Left hindlimb (tissue), 1 donor: ENCODE measurements around the gene HTD2.

Experiments used
- DNase-seq: peaks from one replicate; pipeline ENCODE4 v3.0.0-alpha.2; 2018

HTD2 gene

DNA sequence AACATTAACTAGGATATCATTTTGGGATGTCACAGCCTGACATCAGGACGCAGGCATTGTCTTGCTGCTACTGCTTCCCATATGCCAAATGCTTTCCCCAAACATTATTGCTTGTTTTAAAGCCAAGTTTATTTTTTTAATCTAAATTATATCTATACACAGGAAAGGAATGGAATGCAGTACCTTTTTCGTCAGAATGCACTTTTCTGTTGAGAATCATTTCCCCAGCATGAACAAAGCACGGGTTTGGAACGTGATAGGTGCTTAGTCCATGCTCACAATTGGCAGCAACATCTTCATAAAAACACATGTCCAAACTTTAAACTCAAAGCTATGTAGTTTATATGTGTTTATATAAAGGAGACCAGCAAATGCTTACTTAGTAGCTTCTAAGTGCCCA is 52.5 kb downstream of the HTD2 start:
- DNase-seq = no peak

- DNase-seq = no peak
Measured at GRCh38 chr3:58359621-58360020, 53.3 kb downstream of the HTD2 start.

DNA sequence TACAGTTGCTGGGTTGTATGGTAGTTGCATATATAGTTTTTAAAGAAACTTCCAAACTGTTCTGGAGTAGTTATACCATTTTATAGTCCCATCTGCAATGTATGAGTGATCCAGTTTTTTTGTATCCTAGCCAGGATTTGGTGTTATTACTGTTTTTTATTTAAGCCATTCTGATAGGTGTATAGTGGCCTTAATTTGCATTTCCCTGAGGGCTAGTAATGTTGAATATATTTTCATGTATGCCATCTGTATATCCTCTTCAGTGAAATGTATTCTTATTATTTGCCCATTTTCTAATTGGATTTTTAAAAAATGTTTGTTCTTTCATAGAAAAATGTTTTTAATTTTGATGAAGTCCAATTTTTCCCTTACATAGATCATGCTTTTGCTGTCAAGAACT is 55.5 kb downstream of the HTD2 start:
- DNase-seq = no peak

GRCh38 chr3:58366699-58367098 is 60.4 kb downstream of the HTD2 start:
- DNase-seq = no peak

- DNase-seq = no peak
Measured at GRCh38 chr3:58369038-58369437, 62.7 kb downstream of the HTD2 start.
